Lower leg skin (tissue), 3 donors: ENCODE measurements around the gene PRTFDC1.

ENCODE experiments used
- CTCF ChIP-seq, 3 donors: fragments of 450-650 bp; IDR thresholded peaks; one replicate each; pipeline ENCODE4 v1.5.1; 2016; ENCODE audit warnings: antibody characterized with exemption in 3 of 3, mild to moderate bottlenecking in 3 of 3, moderate library complexity in 2 of 3
- POLR2A ChIP-seq, 2 donors: fragments of 450-650 bp; IDR thresholded peaks; one replicate each; pipeline ENCODE4 v1.6.1; 2016 to 2017; ENCODE audit warnings: antibody characterized with exemption in 2 of 2, mild to moderate bottlenecking in 1 of 2, moderate library complexity in 1 of 2

DNA sequence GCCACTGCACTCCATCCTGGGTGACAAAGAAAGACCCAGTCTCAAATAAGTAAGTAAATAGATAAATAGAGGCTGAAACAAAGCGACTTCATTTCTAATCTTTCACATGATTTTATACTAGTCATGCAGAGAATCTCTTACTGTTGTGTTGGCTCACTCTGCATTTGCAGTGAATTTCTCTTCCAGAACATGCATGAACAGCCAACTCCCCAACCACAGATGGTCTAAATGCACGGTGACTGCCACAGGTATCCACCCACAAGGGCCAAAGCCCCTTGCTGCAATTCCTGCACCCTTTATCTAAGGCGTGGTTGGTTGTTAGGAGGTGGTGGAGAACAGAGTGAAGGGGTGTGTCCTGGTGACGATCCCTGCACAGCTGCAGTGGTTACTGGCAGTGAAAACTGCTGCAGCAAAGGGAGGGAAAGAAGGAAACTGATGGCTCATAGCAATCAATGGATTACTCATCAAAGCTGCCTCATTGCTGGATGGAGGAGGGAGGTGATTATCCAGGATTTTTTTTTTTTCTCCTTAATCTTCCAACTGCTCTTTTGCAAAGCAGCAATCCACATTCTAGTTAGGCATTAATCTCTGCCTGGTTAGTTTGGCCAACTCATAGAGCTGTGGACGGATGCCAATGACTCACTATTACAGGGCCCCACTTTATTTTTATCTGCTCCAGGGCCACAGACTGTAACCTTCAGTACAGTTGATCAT is 50.6 kb downstream of the PRTFDC1 start:
- TF ChIP-seq CTCF (IDR thresholded peaks at IDR 0.05) (no peak), POLR2A (IDR thresholded peaks at IDR 0.05) (no peak)
